ENCODE results near the gene ASIP. TPM values are rescaled to one million over a fixed set of nuclear protein-coding genes. Genes with fewer than 3 reads are reported as not detected.

ASIP gene
- total and polyA plus RNA-seq, 2 of the 13 experiments (the other 11 are each of a cell fraction or from before 2014, with no cell fraction given) = not detected

DNA sequence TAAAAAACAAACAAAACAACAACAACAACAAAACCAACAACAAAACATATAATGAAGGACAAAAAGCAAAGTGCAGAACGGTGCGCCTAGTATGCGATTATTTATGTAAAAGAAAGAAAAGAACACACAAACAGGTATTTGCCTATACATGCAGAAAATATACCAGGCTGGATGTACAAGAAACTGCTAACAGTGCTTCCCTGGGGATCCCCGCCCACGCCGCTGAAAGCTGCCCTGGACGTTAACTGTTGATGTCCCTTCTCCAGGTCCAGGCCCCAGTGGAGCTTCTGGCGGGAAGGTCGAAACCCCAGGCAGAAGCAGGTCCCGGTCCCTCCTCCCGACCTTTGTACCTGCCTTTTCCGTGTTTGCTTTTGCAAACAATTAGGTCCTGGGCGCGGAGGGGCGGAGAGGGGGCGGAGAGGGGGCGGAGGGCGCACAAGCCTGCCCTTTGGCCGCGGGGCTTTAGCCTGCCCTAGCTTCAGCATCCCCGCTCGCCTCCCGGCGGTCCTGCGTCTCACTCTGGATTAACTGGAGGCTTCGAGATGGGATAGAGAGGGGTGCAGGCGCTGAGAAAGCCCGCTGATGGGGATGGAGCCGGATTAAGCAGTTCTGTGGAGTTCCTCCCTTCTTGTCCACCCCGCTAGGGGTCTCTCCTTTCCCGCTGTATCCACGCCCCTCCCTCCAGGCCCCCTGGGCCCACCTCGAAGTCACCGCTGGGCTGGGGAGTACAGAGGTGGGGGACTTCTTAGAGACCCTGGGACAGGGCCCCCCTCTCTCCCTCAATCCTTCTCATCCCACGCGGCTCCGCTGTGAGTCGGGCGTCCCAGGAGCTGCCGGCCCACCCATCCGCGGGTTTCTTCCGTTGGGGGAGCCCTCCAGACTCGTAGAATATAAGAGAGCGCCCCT, 70.1 kb downstream of the ASIP start (continued):
- TF ChIP-seq ZNF615 (CRISPR knock-in tag; IDR thresholded peaks at IDR 0.05; ENCODE audit: borderline replicate concordance) (no peak), AKAP8 (CRISPR knock-in tag; IDR thresholded peaks at IDR 0.05) (peak; percentile 77), ZZZ3 (CRISPR knock-in tag; IDR thresholded peaks at IDR 0.05; ENCODE audit: borderline replicate concordance) (no peak), ZNF772 (CRISPR knock-in tag; IDR thresholded peaks at IDR 0.05) (peak; percentile 88; the same call in 1 of the 2 replicates), ZNF644 (CRISPR knock-in tag; IDR thresholded peaks at IDR 0.05; ENCODE audit: low read depth) (0 out of 2 replicates have a peak, but pooled peaks have one; percentile 63), EEA1 (CRISPR knock-in tag; IDR thresholded peaks at IDR 0.05; ENCODE audit: borderline replicate concordance) (peak; percentile 83; the same call in 1 of the 2 replicates), ZNF20 (CRISPR knock-in tag; IDR thresholded peaks at IDR 0.05) (no peak), ATF5 (CRISPR knock-in tag; IDR thresholded peaks at IDR 0.05; ENCODE audit: low read depth) (0 out of 2 replicates have a peak, but pooled peaks have one; percentile 5), ZSCAN31 (CRISPR knock-in tag; IDR thresholded peaks at IDR 0.05; ENCODE audit: low read depth) (peak; percentile 83; the same call in 1 of the 2 replicates), ZFP41 (CRISPR knock-in tag; IDR thresholded peaks at IDR 0.05; ENCODE audit: borderline replicate concordance) (peak; percentile 59; the same call in 1 of the 2 replicates), HDAC1 (CRISPR knock-in tag; IDR thresholded peaks at IDR 0.05) (peak; percentile 96), ZSCAN20 (CRISPR knock-in tag; IDR thresholded peaks at IDR 0.05; ENCODE audit: borderline replicate concordance) (no peak), HINFP (CRISPR knock-in tag; IDR thresholded peaks at IDR 0.05; ENCODE audit: low read depth) (peak; percentile 83; the same call in 1 of the 2 replicates), JUN (CRISPR knock-in tag; IDR thresholded peaks at IDR 0.05) (peak; percentile 75; the same call in 1 of the 2 replicates), ZBTB25 (CRISPR knock-in tag; IDR thresholded peaks at IDR 0.05) (peak; percentile 89), REPIN1 (CRISPR knock-in tag; IDR thresholded peaks at IDR 0.05; ENCODE audit: borderline replicate concordance, low read depth) (peak; percentile 98), TCF7L2 (IDR thresholded peaks at IDR 0.05; ENCODE audit: low read depth, low read length) (no peak), SNAI1 (CRISPR knock-in tag; IDR thresholded peaks at IDR 0.05; ENCODE audit: borderline replicate concordance) (peak; percentile 29; the same call in 1 of the 2 replicates), CEBPB (IDR thresholded peaks at IDR 0.05; ENCODE audit: borderline replicate concordance, low read depth, low read length) (no peak), SRSF1 (optimal IDR thresholded peaks at IDR 0.05; ENCODE audit: low read depth, low read length) (peak; percentile 90)
- TF ChIP-seq, protein P1, sequence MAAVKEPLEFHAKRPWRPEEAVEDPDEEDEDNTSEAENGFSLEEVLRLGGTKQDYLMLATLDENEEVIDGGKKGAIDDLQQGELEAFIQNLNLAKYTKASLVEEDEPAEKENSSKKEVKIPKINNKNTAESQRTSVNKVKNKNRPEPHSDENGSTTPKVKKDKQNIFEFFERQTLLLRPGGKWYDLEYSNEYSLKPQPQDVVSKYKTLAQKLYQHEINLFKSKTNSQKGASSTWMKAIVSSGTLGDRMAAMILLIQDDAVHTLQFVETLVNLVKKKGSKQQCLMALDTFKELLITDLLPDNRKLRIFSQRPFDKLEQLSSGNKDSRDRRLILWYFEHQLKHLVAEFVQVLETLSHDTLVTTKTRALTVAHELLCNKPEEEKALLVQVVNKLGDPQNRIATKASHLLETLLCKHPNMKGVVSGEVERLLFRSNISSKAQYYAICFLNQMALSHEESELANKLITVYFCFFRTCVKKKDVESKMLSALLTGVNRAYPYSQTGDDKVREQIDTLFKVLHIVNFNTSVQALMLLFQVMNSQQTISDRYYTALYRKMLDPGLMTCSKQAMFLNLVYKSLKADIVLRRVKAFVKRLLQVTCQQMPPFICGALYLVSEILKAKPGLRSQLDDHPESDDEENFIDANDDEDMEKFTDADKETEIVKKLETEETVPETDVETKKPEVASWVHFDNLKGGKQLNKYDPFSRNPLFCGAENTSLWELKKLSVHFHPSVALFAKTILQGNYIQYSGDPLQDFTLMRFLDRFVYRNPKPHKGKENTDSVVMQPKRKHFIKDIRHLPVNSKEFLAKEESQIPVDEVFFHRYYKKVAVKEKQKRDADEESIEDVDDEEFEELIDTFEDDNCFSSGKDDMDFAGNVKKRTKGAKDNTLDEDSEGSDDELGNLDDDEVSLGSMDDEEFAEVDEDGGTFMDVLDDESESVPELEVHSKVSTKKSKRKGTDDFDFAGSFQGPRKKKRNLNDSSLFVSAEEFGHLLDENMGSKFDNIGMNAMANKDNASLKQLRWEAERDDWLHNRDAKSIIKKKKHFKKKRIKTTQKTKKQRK (IDR thresholded peaks at IDR 0.05; ENCODE audit: low read length) = no peak

Data from HepG2 (cell line).